ENCODE data around the gene PRRG4. TPM values are rescaled to one million over a fixed set of nuclear protein-coding genes. Genes with fewer than 3 reads are reported as not detected.

Gene PRRG4
- total and polyA plus RNA-seq, 2 of the 13 experiments (the other 11 are each of a cell fraction or from before 2014, with no cell fraction given) = 0.24 to 0.95 TPM

DNA sequence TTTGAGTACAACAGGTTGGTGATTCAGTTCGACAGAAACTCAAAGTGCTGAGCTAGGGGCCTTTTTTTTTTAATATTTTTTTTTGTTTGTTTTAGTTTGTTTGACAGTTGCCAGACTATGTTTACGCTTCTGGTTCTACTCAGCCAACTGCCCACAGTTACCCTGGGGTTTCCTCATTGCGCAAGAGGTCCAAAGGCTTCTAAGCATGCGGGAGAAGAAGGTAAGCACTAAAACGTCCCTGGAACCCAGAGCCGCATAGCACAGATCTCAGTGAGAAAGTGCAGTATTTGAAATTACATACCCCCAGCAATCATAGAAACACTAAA is 649 bp downstream of the PRRG4 start (continued):
- TF ChIP-seq SMC3 (IDR thresholded peaks at IDR 0.05; ENCODE audit: low read length) (peak; percentile 35; the same call in 1 of the 2 replicates), ZNF441 (CRISPR knock-in tag; IDR thresholded peaks at IDR 0.05; ENCODE audit: borderline replicate concordance) (0 out of 2 replicates have a peak, but pooled peaks have one; percentile 64), KLF16 (CRISPR knock-in tag; IDR thresholded peaks at IDR 0.05) (0 out of 4 replicates have a peak, but pooled peaks of 1 of the 2 experiments have one; percentile 62), ZBTB14 (CRISPR knock-in tag; IDR thresholded peaks at IDR 0.05) (no peak), ZNF644 (CRISPR knock-in tag; IDR thresholded peaks at IDR 0.05; ENCODE audit: low read depth) (0 out of 2 replicates have a peak, but pooled peaks have one; percentile 31), KLF11 (CRISPR knock-in tag; IDR thresholded peaks at IDR 0.05) (0 out of 2 replicates have a peak, but pooled peaks have one; percentile 3), ZNF263 (CRISPR knock-in tag; IDR thresholded peaks at IDR 0.05) (no peak), FOXO1 (CRISPR knock-in tag; IDR thresholded peaks at IDR 0.05) (peak; percentile 60; the same call in 1 of the 2 replicates), HIVEP1 (CRISPR knock-in tag; IDR thresholded peaks at IDR 0.05) (no peak), MYPOP (CRISPR knock-in tag; IDR thresholded peaks at IDR 0.05) (peak; percentile 23; the same call in 1 of the 2 replicates), PITX1 (CRISPR knock-in tag; IDR thresholded peaks at IDR 0.05) (no peak), PPARG (CRISPR knock-in tag; conservative IDR thresholded peaks at IDR 0.05) (no peak), HNF4A (CRISPR knock-in tag; IDR thresholded peaks at IDR 0.05) (peak; percentile 68), CENPX (CRISPR knock-in tag; IDR thresholded peaks at IDR 0.05) (no peak), RXRB (CRISPR knock-in tag; IDR thresholded peaks at IDR 0.05; ENCODE audit: borderline replicate concordance) (0 out of 2 replicates have a peak, but pooled peaks have one; percentile 23), BHLHE40 (IDR thresholded peaks at IDR 0.05; ENCODE audit: low read length) (no peak), THRA (CRISPR knock-in tag; IDR thresholded peaks at IDR 0.05; ENCODE audit: borderline replicate concordance) (peak; percentile 40; the same call in 1 of the 2 replicates), SOX5 (CRISPR knock-in tag; IDR thresholded peaks at IDR 0.05; ENCODE audit: borderline replicate concordance) (peak; percentile 39; the same call in 1 of the 2 replicates), NFKBIZ (CRISPR knock-in tag; IDR thresholded peaks at IDR 0.05) (no peak), MIER3 (CRISPR knock-in tag; IDR thresholded peaks at IDR 0.05; ENCODE audit: borderline replicate concordance) (0 out of 2 replicates have a peak, but pooled peaks have one; percentile 52), HNF4G (IDR thresholded peaks at IDR 0.05; ENCODE audit: borderline replicate concordance, low read depth, low read length) (peak; percentile 66; the same call in 1 of the 2 replicates), HNF4G (CRISPR knock-in tag; IDR thresholded peaks at IDR 0.05; ENCODE audit: borderline replicate concordance, low read depth) (peak; percentile 34; the same call in 1 of the 2 replicates)
- TF ChIP-seq, protein P1, sequence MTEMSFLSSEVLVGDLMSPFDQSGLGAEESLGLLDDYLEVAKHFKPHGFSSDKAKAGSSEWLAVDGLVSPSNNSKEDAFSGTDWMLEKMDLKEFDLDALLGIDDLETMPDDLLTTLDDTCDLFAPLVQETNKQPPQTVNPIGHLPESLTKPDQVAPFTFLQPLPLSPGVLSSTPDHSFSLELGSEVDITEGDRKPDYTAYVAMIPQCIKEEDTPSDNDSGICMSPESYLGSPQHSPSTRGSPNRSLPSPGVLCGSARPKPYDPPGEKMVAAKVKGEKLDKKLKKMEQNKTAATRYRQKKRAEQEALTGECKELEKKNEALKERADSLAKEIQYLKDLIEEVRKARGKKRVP (CRISPR knock-in tag; IDR thresholded peaks at IDR 0.05) = peak in 1 of 2 experiments; percentile 38; a peak in 1 of 4 replicates
